HEK293 (cell line): Measurements from ENCODE around the gene ZBED1.

ENCODE experiments used
- MEIS1 ChIP-seq: sonication (generic); formaldehyde crosslinking; IDR thresholded peaks from 2 replicates; pipeline ENCODE4 v1.8.1; 2022; ENCODE audit warnings: missing genetic modification reagents, mild to moderate bottlenecking, borderline replicate concordance
- PRDM1 ChIP-seq: fragments of 450-650 bp; formaldehyde crosslinking; IDR thresholded peaks from 2 replicates; pipeline ENCODE4; 2016; ENCODE audit warnings: missing biosample characterization, missing genetic modification characterization
- ZNF121 ChIP-seq: fragments of 450-650 bp; formaldehyde crosslinking; IDR thresholded peaks from 2 replicates; pipeline ENCODE4 v1.5.1; 2016; ENCODE audit warnings: missing biosample characterization, missing genetic modification characterization
- ZNF184 ChIP-seq: fragments of 450-650 bp; IDR thresholded peaks from 2 replicates; pipeline ENCODE4 v1.5.1; 2018; ENCODE audit warnings: missing biosample characterization, mild to moderate bottlenecking, missing genetic modification characterization
- ZNF19 ChIP-seq: fragments of 450-650 bp; formaldehyde crosslinking; IDR thresholded peaks from 2 replicates; pipeline ENCODE4; 2016; ENCODE audit warnings: missing biosample characterization, missing genetic modification characterization, low read depth
- ZNF274 ChIP-seq, 2 experiments: fragments of 200-500 bp in 1 of 2; fragments of 450-650 bp in 1 of 2; sonication (Bioruptor generic) in 1 of 2; formaldehyde crosslinking in 1 of 2; IDR thresholded peaks; 2 replicates each; pipeline versions ENCODE4 v1.5.1 to v1.6.1; 2014 to 2016; ENCODE audit warnings: borderline replicate concordance in 1 of 2, inconsistent platforms in 1 of 2, low read length in 1 of 2, missing biosample characterization in 1 of 2, missing genetic modification characterization in 1 of 2
- ZNF404 ChIP-seq: fragments of 450-650 bp; formaldehyde crosslinking; IDR thresholded peaks from 2 replicates; pipeline ENCODE4 v1.5.1; 2017; ENCODE audit warnings: missing biosample characterization, missing genetic modification characterization
- ZNF544 ChIP-seq: fragments of 450-650 bp; formaldehyde crosslinking; IDR thresholded peaks from 2 replicates; pipeline ENCODE4 v1.5.0; 2017; ENCODE audit warnings: missing biosample characterization, missing genetic modification characterization
- TF ChIP-seq, protein P1 (sequence below): fragments of 450-650 bp; formaldehyde crosslinking; IDR thresholded peaks from 2 replicates; pipeline ENCODE4 v1.5.1; 2016; ENCODE audit warnings: missing biosample characterization, missing genetic modification characterization
- TF ChIP-seq, protein P2 (sequence below): fragments of 450-650 bp; formaldehyde crosslinking; IDR thresholded peaks from 2 replicates; pipeline ENCODE4 v1.5.1; 2016; ENCODE audit warnings: missing biosample characterization, missing genetic modification characterization
- TF ChIP-seq, protein P3 (sequence below): fragments of 450-650 bp; formaldehyde crosslinking; IDR thresholded peaks from 2 replicates; pipeline ENCODE4 v1.5.1; 2016; ENCODE audit warnings: missing biosample characterization, missing genetic modification characterization
- TF ChIP-seq, protein P4 (sequence below): fragments of 450-650 bp; formaldehyde crosslinking; IDR thresholded peaks from 2 replicates; pipeline ENCODE4 v1.5.1; 2016; ENCODE audit warnings: missing biosample characterization, missing genetic modification characterization

DNA sequence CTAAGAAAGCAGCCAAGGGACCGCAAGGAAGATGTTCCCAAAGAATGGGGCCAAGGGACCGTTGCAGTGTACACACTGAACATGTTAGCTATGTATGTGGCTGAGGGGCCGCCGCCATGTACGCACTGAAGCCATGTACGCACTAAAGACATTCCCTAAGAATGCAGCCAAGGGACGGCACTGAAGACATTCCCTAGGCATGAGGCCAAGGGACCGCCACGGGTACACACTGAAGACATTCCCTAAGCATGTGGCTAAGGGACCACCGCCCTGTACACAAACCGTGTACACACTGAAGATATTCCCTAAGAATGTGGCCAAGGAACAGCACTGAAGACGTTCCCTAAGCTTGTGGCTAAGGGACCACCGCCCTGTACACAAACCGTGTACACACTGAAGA lies 54.0 kb downstream of the ZBED1 start:
- TF ChIP-seq, protein P1, sequence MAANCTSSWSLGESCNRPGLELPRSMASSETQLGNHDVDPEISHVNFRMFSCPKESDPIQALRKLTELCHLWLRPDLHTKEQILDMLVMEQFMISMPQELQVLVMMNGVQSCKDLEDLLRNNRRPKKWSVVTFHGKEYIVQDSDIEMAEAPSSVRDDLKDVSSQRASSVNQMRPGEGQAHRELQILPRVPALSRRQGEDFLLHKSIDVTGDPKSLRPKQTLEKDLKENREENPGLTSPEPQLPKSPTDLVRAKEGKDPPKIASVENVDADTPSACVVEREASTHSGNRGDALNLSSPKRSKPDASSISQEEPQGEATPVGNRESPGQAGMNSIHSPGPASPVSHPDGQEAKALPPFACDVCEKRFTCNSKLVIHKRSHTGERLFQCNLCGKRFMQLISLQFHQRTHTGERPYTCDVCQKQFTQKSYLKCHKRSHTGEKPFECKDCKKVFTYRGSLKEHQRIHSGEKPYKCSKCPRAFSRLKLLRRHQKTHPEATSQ, result no peak
- TF ChIP-seq ZNF404 (tag by site-specific recombination), result no peak
- no peak for TF ChIP-seq ZNF274 (IDR thresholded peaks at IDR 0.05; ENCODE audit: low read length)
- no peak for TF ChIP-seq ZNF274 (tag by site-specific recombination; IDR thresholded peaks at IDR 0.05; ENCODE audit: borderline replicate concordance)
- TF ChIP-seq, protein P2, sequence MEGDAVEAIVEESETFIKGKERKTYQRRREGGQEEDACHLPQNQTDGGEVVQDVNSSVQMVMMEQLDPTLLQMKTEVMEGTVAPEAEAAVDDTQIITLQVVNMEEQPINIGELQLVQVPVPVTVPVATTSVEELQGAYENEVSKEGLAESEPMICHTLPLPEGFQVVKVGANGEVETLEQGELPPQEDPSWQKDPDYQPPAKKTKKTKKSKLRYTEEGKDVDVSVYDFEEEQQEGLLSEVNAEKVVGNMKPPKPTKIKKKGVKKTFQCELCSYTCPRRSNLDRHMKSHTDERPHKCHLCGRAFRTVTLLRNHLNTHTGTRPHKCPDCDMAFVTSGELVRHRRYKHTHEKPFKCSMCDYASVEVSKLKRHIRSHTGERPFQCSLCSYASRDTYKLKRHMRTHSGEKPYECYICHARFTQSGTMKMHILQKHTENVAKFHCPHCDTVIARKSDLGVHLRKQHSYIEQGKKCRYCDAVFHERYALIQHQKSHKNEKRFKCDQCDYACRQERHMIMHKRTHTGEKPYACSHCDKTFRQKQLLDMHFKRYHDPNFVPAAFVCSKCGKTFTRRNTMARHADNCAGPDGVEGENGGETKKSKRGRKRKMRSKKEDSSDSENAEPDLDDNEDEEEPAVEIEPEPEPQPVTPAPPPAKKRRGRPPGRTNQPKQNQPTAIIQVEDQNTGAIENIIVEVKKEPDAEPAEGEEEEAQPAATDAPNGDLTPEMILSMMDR (tag by site-specific recombination), result no peak
- no peak for TF ChIP-seq ZNF184 (tag by site-specific recombination)
- TF ChIP-seq, protein P3, sequence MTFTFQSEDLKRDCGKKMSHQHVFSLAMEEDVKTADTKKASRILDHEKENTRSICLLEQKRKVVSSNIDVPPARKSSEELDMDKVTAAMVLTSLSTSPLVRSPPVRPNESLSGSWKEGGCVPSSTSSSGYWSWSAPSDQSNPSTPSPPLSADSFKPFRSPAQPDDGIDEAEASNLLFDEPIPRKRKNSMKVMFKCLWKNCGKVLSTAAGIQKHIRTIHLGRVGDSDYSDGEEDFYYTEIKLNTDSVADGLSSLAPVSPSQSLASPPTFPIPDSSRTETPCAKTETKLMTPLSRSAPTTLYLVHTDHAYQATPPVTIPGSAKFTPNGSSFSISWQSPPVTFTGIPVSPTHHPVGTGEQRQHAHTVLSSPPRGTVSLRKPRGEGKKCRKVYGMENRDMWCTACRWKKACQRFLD (tag by site-specific recombination), result no peak
- TF ChIP-seq PRDM1 (tag by site-specific recombination), result no peak
- TF ChIP-seq ZNF19 (tag by site-specific recombination), result no peak
- no peak for TF ChIP-seq ZNF544
- no peak for TF ChIP-seq ZNF121 (tag by site-specific recombination)
- TF ChIP-seq, protein P4, sequence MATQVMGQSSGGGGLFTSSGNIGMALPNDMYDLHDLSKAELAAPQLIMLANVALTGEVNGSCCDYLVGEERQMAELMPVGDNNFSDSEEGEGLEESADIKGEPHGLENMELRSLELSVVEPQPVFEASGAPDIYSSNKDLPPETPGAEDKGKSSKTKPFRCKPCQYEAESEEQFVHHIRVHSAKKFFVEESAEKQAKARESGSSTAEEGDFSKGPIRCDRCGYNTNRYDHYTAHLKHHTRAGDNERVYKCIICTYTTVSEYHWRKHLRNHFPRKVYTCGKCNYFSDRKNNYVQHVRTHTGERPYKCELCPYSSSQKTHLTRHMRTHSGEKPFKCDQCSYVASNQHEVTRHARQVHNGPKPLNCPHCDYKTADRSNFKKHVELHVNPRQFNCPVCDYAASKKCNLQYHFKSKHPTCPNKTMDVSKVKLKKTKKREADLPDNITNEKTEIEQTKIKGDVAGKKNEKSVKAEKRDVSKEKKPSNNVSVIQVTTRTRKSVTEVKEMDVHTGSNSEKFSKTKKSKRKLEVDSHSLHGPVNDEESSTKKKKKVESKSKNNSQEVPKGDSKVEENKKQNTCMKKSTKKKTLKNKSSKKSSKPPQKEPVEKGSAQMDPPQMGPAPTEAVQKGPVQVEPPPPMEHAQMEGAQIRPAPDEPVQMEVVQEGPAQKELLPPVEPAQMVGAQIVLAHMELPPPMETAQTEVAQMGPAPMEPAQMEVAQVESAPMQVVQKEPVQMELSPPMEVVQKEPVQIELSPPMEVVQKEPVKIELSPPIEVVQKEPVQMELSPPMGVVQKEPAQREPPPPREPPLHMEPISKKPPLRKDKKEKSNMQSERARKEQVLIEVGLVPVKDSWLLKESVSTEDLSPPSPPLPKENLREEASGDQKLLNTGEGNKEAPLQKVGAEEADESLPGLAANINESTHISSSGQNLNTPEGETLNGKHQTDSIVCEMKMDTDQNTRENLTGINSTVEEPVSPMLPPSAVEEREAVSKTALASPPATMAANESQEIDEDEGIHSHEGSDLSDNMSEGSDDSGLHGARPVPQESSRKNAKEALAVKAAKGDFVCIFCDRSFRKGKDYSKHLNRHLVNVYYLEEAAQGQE, result no peak
- TF ChIP-seq MEIS1 (CRISPR knock-in tag), result no peak
